PFSK-1 (cell line): ENCODE measurements around the gene PCP4L1.

ENCODE experiments used
- POLR2AphosphoS5 ChIP-seq: IDR thresholded peaks from 2 replicates; pipeline ENCODE4 v1.6.1; 2012; ENCODE audit warnings: low read depth, mild to moderate bottlenecking, control low read depth, low read length, moderate library complexity
- REST ChIP-seq, 2 experiments: IDR thresholded peaks; 2 replicates each; pipeline versions ENCODE4 v1.6.1 to v1.8.0; 2011 to 2012; ENCODE audit warnings: low read depth in 2 of 2, low read length in 2 of 2, control low read depth in 1 of 2, inconsistent platforms in 1 of 2, mild to moderate bottlenecking in 1 of 2, moderate library complexity in 1 of 2; ENCODE audit not compliant: insufficient read depth in 1 of 2
- SIN3A ChIP-seq: IDR thresholded peaks from 2 replicates; pipeline ENCODE4 v1.6.1; 2012; ENCODE audit warnings: mild to moderate bottlenecking, low read length, moderate library complexity, borderline replicate concordance; ENCODE audit not compliant: insufficient read depth
- TAF1 ChIP-seq: IDR thresholded peaks from 2 replicates; pipeline ENCODE4 v1.6.1; 2012; ENCODE audit warnings: low read length, control low read depth, borderline replicate concordance; ENCODE audit not compliant: insufficient read depth

- TF ChIP-seq REST (IDR thresholded peaks at IDR 0.05; ENCODE audit: insufficient read depth in 1 of 2, low read depth in 2 of 2, low read length in 2 of 2) (no peak), SIN3A (no peak), TAF1 (no peak), POLR2AphosphoS5 (no peak)
Observed at GRCh38 chr1:161228032-161228431, 30.5 kb upstream of the PCP4L1 start.
